Hematopoietic multipotent progenitor cell treated with erythropoietin and hydrocortisone succinate and interleukin-3 and kit ligand, for 8 days (in vitro differentiated cells): ENCODE measurements around the gene TBCA.

ENCODE experiments used
- DNase-seq: peaks from one replicate; pipeline ENCODE4 v3.0.0-alpha.2; 2015

Gene TBCA, protein sequence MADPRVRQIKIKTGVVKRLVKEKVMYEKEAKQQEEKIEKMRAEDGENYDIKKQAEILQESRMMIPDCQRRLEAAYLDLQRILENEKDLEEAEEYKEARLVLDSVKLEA

DNA sequence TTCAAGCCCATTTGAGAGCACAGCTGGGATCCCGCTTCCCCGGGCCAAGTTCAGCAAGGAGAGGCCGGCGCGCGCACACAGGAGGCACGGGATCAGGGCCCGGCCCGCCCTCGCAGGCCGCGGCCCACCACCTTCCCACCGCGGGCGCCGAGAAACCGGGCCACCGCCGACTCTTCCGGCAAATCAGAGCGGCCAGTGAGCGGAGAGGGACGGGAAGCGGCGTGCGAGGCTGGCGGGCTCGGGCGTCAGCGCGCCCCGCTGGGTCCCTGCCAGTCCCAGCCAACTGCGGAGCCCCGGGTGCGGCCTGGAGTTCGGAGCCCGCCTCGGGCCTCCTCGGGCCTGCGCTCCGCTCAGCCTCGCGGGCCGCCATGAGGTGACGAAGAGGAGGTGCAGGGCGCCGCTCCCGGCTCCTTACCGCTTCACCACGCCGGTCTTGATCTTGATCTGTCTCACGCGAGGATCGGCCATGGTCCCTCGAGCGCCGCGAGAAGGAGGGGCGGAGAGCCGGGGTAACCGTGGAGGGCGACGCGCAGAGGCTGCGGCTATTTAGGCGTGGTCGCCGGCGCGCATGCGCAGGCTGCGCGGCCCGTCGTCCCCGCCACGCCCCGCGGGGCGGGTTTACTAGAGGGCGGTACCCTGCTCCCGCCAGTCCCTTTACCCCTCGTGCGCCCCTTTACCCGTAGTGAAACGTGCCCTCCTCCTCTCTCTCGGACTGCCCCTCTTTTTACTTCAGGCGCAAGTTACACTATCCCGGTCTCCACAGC, at the start of gene TBCA:
Gene TBCA, minus strand, starts transcription at position 550 of the 764 bp plus-strand sequence. Its CDS starts 82 bp downstream, at position 468.
- peak; percentile 91 for DNase-seq

GRCh38 chr5:77824981-77825380, 48.8 kb upstream of the TBCA start:
- no peak for DNase-seq

DNA sequence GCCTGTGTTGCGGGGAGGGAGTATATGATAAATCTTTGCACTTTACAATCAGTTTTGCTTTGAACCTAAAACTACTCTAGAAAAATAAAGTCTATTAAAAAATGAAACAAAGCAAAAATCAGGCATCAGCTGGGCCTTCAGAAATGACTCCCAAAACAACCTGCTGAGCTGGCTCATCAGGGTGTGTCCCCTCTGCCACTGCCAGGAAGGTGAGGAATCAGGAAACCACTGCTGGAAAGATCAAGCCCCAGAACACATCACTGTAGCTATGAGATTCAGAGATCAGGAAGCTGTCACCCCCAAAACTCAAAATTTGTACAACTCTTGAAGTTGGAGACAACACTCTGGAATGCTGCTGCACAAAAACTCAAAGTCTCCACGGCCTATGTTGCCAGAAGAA, 40.5 kb upstream of the TBCA start:
- DNase-seq, result no peak

DNA sequence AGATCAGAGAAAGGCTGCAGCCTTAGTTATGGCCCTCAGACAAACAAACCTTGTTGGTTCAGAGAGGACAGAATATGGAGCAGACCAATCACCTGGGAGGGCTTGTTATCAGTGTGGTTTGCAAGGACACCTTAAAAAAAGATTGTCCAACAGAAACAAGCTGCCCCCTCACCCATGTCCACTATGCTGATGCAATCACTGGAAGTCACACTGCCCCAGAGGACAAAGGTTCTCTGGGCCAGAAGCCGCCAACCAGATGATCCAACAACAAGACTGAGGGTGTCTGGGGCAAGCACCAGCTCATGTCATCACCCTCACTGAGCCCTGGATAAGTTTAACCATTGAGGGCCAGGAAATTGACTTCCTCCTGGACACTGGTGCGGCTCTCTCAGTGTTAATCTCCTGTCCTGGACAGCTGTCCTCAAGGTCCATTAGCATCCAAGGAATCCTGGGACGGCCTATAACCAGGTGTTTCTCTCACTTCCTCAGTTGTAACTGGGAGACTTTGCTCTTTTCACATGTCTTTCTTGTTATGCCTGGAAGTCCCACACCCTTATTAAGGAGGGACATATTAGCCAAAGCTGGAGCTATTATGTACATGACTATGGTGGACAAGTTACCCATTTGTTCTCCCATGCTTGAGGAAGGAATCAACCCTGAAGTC, 36.9 kb upstream of the TBCA start:
- DNase-seq, result no peak

GRCh38 chr5:77806213-77806843, 30.2 kb upstream of the TBCA start:
- DNase-seq, result peak; percentile 5

DNA sequence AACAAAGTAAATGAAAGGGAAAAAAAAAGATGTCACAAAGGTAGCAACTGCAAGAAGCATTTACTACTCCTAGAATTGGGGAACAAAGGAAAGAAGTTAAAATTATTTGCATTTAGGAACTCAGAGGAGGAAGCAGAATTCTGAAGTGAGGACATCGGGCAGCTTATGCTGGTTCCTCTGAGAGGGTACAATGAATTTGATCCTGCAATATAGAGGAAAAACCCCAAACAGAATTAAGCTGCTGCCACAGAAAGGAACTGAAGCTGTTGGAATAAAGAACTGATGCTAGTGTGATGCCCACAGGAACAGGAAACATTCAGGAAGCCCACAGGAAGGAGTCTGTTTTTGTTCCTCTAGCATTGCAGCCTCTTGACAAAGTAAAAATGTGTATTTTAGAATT, 22.3 kb upstream of the TBCA start:
- no peak for DNase-seq

- no peak for DNase-seq
Measured at GRCh38 chr5:77797136-77797535, 21.0 kb upstream of the TBCA start.

- no peak for DNase-seq
Measured at GRCh38 chr5:77795846-77796245, 19.7 kb upstream of the TBCA start.

DNA sequence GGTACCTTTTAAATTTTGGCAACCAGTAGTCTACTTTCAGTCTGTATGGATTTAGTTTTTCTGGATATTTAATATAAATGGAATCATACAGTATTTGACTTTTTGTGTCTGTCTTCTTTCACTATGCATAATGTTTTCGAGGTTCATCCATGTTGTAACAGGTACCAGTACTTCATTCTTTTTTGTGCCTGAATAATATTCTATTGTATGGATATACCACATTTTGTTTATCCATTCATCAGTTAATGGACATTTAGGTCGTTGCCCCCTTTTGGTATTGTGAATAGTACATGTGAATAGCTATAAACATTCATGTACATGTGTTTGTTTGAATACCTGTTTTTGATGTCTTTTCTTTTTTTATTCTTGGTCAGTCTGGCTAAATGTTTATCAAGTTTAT, 19.1 kb upstream of the TBCA start:
- no peak for DNase-seq

- no peak for DNase-seq
Measured at GRCh38 chr5:77791926-77792325, 15.8 kb upstream of the TBCA start.

DNA sequence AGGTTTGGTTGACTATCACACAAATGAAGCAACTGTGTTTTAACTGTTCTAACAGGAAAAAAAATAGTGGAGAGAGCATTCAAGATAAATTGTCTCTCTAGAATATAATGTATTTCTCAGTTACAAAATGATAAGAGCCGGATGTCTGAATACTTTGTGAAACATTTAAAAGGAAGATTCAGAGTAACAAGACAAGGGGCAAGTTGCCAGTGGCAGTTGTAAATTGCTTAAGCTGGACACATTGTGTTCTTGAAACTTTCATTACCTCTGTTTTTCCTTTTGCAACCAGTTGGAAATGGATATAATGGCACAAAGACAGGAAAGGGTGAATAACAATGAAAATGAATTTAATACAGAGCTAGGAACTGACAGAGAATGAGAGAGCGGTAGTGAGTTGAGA, 15.2 kb upstream of the TBCA start:
- DNase-seq, result no peak

DNA sequence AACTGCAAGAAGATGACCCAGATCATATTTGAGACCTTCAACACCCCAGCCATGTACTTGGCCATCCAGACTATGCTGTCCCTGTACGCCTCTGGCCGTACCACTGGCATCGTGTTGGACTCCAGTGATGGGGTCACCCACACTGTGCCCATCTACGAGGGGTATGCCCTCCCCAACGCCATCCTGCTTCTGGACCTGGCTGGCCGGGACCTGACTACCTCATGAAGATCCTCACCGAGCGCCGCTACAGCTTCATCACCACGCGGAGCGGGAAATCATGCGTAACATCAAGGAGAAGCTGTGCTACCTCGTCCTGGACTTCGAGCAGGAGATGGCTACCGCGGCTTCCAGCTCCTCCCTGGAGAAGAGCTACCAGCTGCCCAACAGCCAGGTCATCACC, 9.1 kb upstream of the TBCA start:
- no peak for DNase-seq

DNA sequence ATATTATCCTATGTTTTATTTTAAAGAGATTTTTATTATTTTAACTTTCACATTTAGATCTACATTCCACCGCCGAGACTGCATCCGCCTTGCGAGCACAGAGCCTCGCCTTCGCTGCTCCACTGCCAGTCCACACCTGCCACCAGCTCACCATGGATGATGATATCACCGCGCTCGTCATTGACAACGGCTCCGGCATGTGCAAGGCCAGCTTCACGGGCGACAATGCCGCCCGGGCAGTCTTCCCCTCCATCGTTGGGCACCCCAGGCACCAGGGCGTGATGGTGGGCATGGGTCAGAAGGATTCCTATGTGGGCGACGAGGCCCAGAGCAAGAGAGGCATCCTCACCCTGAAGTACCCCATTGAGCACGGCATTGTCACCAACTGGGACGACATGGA, 8.6 kb upstream of the TBCA start:
- no peak for DNase-seq

- no peak for DNase-seq
Measured at GRCh38 chr5:77781076-77781475, 4.9 kb upstream of the TBCA start.

GRCh38 chr5:77778881-77779438, 2.8 kb upstream of the TBCA start:
- DNase-seq, result no peak

- no peak for DNase-seq
Measured at GRCh38 chr5:77778398-77778797, 2.3 kb upstream of the TBCA start.

DNA sequence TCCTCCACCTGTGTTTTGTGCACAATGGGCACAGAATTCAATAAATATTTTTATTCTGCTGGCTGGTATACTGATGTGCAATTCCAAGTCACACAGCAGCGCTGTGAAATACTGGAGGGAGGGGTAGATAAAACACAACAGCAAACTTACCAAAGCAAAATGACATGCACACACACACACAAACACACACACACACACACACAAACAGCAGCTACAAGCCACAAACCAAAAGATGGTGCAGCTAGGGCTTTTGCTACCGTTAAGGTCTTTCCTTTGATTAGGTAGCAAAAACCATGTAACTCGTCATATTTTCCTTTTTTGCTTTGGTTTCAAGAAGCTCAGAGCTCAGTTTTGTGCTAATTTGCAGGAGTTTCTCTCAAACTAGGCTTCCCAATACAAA, 1.8 kb upstream of the TBCA start:
- DNase-seq, result no peak

- DNase-seq, result no peak
Measured at GRCh38 chr5:77777281-77777892, 1.2 kb upstream of the TBCA start.

DNA sequence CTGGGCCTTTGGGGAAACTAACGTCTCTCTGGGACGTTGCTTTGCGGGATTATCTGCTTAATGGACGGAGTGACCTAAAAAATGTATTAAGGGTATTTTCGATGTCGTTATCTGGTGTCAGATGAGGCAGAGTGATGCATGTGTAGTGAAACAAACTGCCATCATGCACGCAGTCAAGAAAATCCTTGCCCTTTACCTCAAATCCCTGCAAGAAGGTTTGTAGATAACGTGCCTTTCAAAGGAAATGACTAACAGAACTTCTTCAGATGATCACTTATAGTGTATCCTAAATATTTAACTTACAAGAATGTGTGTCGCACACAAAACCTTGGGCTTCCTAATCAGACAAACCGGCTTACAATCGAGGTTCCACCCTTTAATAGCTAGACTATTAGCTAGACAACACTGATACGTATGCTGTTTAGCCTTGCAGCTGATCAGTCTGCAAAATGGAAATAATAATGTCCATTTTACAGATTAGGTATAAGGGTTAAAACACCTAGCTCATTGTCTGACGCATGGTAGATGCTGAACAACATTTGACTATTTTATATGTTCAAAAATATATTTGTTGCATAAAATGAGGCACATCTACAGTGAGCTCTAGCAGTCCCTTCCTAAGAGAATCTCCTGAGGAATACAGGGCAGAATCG, 541 bp upstream of the TBCA start:
- DNase-seq, result no peak

DNA sequence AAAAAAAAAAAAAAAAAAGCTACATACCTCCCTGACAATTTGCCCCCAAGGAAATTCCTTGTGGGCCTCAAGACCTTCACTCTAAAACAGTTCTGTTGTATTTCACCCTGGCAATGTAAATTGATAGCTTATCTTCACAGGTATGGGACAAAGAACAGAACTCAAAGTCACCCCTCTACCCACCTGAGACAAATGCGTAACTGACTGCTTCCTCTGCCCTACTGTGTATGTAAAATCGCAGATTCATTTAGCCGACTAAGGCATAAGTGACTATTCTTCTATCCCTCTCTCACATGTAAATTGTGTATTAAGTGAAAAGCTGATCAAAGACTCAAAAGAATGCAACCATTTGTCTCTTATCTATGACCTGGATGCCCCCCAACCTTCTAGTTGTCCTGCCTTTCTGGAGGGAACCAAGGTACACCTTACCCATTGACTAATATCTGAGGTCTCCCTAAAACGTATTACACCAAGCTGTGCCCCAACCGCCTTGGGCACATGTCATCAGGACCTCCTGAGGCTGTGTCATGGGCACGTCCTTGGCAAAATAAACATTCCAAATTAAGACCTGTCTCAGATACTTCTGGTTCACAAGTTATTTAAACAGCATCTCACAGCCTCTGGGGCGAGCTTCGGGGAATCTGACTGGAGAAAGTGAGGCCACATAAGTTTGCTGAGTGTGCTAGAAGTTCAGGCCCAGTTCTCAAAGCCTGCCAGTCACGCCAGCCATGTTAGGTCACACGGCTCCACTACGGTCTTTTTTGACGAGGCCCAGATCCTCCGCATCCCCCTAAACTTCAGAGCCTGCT, 954 bp downstream of the TBCA start:
- peak; percentile 66 for DNase-seq

DNA sequence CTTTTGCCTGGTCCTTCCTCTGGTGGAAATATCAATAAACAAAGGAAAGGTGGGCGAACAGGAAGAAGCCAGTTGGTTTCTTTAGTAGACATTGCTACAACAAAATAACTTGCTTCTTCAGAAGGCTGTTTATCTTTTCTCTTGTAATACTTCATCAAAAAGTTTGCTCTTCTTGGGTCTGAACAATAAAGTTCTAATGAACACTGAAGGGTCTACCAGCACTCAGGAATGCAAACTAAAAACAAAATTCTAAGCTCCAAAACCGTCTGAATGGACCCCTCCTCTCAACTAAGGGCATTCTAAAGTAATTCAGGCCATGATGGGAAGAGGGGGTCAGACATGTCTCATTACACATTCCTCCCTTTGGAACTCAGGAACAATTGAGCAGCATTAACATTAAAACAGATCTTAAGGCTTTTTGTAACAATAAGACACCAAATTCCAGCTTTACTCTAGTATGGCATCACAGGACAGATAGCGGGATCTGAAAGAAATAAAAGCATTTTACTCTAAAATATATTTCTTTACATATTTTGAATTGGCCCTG, 2.3 kb downstream of the TBCA start:
- no peak for DNase-seq
